Measurements from ENCODE around the gene NKD1. TPM values are rescaled to one million over a fixed set of nuclear protein-coding genes. Genes with fewer than 3 reads are reported as not detected.
"Not testable (repeated sequence)": the region's sequence is repeated elsewhere in the genome, so short reads cannot be mapped to it uniquely, and the experiment has no call there.

The NKD1 gene
- total RNA-seq, 6 experiments from 2014 or later, result 0.69 to 2.6 (median 2.1) TPM

DNA sequence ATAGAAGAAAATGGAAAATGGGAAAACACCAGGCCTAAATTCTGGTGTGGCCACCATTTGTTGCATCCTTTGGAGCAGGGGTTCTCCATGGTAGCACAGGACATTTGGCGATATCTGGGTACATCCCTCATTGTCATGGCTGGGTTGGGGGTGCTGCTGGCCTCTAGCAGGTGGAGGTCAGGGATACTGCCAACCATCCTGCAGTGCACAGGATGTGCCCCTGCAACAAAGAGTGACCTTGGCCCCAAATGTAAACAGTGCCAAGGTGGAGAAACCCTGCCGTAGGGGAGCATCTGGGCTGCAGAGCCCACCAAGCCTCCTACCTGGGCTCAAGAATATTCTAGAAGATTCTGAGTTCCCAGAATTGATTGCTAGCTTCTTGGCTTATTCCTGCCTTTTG lies 27.5 kb downstream of the NKD1 start:
- H3K27ac ChIP-seq, result no peak overlapping the region
- H3K27me3 ChIP-seq, result no peaks in the 10 kb centered on the region
- WGBS (ENCODE audit: insufficient coverage, low coverage, low lambda C conversion rate, missing lambda C conversion rate), result 100% methylated on average over 1 of the region's 2 CpGs
- H3K4me3 ChIP-seq, result no peak overlapping the region
- TF ChIP-seq POLR2A (IDR thresholded peaks at IDR 0.05) (no peak), CTCF (IDR thresholded peaks at IDR 0.05) (no peak)
- intact Hi-C loops (cut with DNase I), result no loop called here
- H3K36me3 ChIP-seq, result no peaks in the 10 kb centered on the region
- DNase-seq (no peak), ATAC-seq (no peak)
- no peaks in the 10 kb centered on the region for H3K4me1 ChIP-seq
- H3K9me3 ChIP-seq, result no peaks in the 10 kb centered on the region

- Histone ChIP-seq H3K4me3 (no peak overlapping the region), H3K9me3 (no peaks in the 10 kb centered on the region), H3K36me3 (no peaks in the 10 kb centered on the region), H3K4me1 (no peaks in the 10 kb centered on the region), H3K27me3 (no peaks in the 10 kb centered on the region), H3K27ac (no peak overlapping the region)
- intact Hi-C loops (cut with DNase I), result no loop called here
- ATAC-seq (no peak), DNase-seq (no peak)
- TF ChIP-seq CTCF (IDR thresholded peaks at IDR 0.05), result no peak
- TF ChIP-seq POLR2A (IDR thresholded peaks at IDR 0.05), result no peak
- WGBS (ENCODE audit: insufficient coverage, low coverage, low lambda C conversion rate, missing lambda C conversion rate), result 100% methylated on average over 3 of the region's 3 CpGs
Observed at GRCh38 chr16:50576403-50577113, 28.4 kb downstream of the NKD1 start.

DNA sequence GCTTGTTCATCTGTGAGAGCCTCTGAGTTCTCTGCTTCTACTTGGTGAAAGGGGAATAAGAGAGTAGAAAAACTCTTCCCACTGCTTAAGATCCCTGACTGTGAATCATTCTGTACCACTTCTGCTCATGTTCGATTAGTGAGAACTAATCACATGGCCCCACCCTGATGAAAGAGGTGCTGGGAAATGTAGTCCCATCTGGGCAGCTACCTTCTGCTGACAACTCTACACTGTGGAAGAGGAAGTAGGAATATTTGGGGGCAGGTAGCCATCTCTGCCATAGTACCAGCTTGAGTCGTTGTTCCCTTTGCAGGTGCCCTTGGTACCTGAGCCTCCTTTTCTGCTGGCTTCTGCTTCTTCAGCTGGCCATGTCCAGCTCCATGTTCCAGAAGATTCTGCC lies 29.9 kb downstream of the NKD1 start:
- intact Hi-C loops (cut with DNase I), result no loop called here
- no peak for ATAC-seq
- WGBS (ENCODE audit: insufficient coverage, low coverage, low lambda C conversion rate, missing lambda C conversion rate), result 64% methylated on average over 2 of the region's 2 CpGs

GRCh38 chr16:50579373-50579772 lies 31.2 kb downstream of the NKD1 start:
- not testable (repeated sequence) for H3K9me3 ChIP-seq

More for the DNA sequence above, 29.9 kb downstream of the NKD1 start:
- Histone ChIP-seq H3K27me3 (no peaks in the 10 kb centered on the region), H3K9me3 (no peaks in the 10 kb centered on the region), H3K4me1 (no peaks in the 10 kb centered on the region), H3K36me3 (no peaks in the 10 kb centered on the region), H3K4me3 (no peak overlapping the region), H3K27ac (no peak overlapping the region)
- no peak for DNase-seq
- TF ChIP-seq CTCF (IDR thresholded peaks at IDR 0.05) (no peak), POLR2A (IDR thresholded peaks at IDR 0.05) (no peak)

DNA sequence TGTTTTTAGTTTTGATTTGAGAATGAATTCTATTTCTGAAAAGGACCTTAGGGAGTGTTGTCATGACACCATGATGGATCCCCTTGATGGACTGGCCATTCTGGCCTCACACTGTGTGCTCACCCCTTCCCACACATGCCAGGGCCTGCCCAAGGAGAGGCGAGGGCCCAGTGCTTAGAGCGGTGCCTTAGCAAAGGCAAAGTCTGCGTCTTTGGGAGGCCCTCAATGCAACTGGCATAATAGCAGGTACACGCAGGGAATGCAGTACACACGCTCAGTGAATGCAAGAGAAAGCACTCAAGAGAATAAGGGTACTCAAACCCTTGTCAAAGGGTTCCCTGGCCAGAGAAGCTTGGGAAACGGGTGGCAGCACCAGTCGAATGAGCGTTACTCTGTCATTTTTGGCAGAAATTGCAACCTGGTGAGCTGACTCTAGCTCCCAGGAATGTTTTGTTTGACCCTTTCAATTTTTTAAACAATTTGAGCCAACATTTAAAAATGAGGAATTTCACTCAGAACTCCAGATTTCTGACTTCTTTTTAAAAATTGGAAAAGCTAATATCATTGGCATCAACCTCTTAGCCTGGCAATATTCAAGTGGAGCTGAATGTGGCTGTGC lies 32.1 kb downstream of the NKD1 start:
- Histone ChIP-seq H3K4me3 (no peak overlapping the region), H3K36me3 (no peaks in the 10 kb centered on the region), H3K27me3 (no peaks in the 10 kb centered on the region), H3K27ac (no peak overlapping the region), H3K9me3 (no peaks in the 10 kb centered on the region), H3K4me1 (no peaks in the 10 kb centered on the region)
- 81% methylated on average over 8 of the region's 8 CpGs for WGBS (ENCODE audit: insufficient coverage, low coverage, low lambda C conversion rate, missing lambda C conversion rate)
- TF ChIP-seq CTCF (IDR thresholded peaks at IDR 0.05), result no peak
- no peak for TF ChIP-seq POLR2A (IDR thresholded peaks at IDR 0.05)
- ATAC-seq (no peak), DNase-seq (no peak)
- intact Hi-C loops (cut with DNase I), result no loop called here

More at GRCh38 chr16:50579373-50579772, 31.2 kb downstream of the NKD1 start:
- 96% methylated on average over 22 of the region's 32 CpGs for WGBS (ENCODE audit: insufficient coverage, low coverage, low lambda C conversion rate, missing lambda C conversion rate)
- DNase-seq; H3K27ac ChIP-seq; intact Hi-C loops (cut with DNase I); H3K4me3 ChIP-seq; H3K36me3 ChIP-seq; H3K4me1 ChIP-seq; ATAC-seq; H3K27me3 ChIP-seq: not testable (repeated sequence)
